ENCODE measurements around the gene ATMIN.
A peak's percentile ranks its signal among the peaks of the same experiment; 100 is the strongest.

Gene ATMIN

GRCh38 chr16:81035398-81035974 is at the start of gene ATMIN:
ATMIN (plus strand) TSS chr16:81035842; CDS start chr16:81035871, 29 bp downstream.
- in situ Hi-C loops (cut with MboI; ENCODE audit: low pct_unique_long_range_greater_than_20kb, low sequenced_read_pairs), result no loop called here
- DNase-seq, result peak; percentile 82

- peak; percentile 65 for DNase-seq
- in situ Hi-C loops (cut with MboI; ENCODE audit: low pct_unique_long_range_greater_than_20kb, low sequenced_read_pairs), result no loop called here
These were observed 49.1 kb upstream of the ATMIN start for GRCh38 chr16:80986557-80986956.

GRCh38 chr16:80988756-80989155 is 46.9 kb upstream of the ATMIN start:
- DNase-seq, result no peak
- in situ Hi-C loops (cut with MboI; ENCODE audit: low pct_unique_long_range_greater_than_20kb, low sequenced_read_pairs), result no loop called here

GRCh38 chr16:80989801-80990200 is 45.8 kb upstream of the ATMIN start:
- in situ Hi-C loops (cut with MboI; ENCODE audit: low pct_unique_long_range_greater_than_20kb, low sequenced_read_pairs), result no loop called here
- DNase-seq, result no peak

GRCh38 chr16:80990577-80990976 is 45.1 kb upstream of the ATMIN start:
- in situ Hi-C loops (cut with MboI; ENCODE audit: low pct_unique_long_range_greater_than_20kb, low sequenced_read_pairs), result no loop called here
- no peak for DNase-seq

- DNase-seq, result no peak
- in situ Hi-C loops (cut with MboI; ENCODE audit: low pct_unique_long_range_greater_than_20kb, low sequenced_read_pairs), result no loop called here
These were observed 44.7 kb upstream of the ATMIN start for GRCh38 chr16:80990978-80991377.

- in situ Hi-C loops (cut with MboI; ENCODE audit: low pct_unique_long_range_greater_than_20kb, low sequenced_read_pairs), result no loop called here
These were observed 43.7 kb upstream of the ATMIN start for GRCh38 chr16:80991792-80992430.

GRCh38 chr16:80992676-80993293 is 42.9 kb upstream of the ATMIN start:
- no peak for DNase-seq
- in situ Hi-C loops (cut with MboI; ENCODE audit: low pct_unique_long_range_greater_than_20kb, low sequenced_read_pairs), result no loop called here

More at GRCh38 chr16:80991792-80992430, 43.7 kb upstream of the ATMIN start:
- no peak for DNase-seq

GRCh38 chr16:80993307-80993706 is 42.3 kb upstream of the ATMIN start:
- in situ Hi-C loops (cut with MboI; ENCODE audit: low pct_unique_long_range_greater_than_20kb, low sequenced_read_pairs), result no loop called here
- DNase-seq, result no peak

GRCh38 chr16:80993834-80994233 is 41.8 kb upstream of the ATMIN start:
- in situ Hi-C loops (cut with MboI; ENCODE audit: low pct_unique_long_range_greater_than_20kb, low sequenced_read_pairs), result no loop called here
- no peak for DNase-seq

GRCh38 chr16:80994451-80994850 is 41.2 kb upstream of the ATMIN start:
- no peak for DNase-seq
- in situ Hi-C loops (cut with MboI; ENCODE audit: low pct_unique_long_range_greater_than_20kb, low sequenced_read_pairs), result no loop called here

GRCh38 chr16:80996688-80997138 is 38.9 kb upstream of the ATMIN start:
- no peak for DNase-seq
- in situ Hi-C loops (cut with MboI; ENCODE audit: low pct_unique_long_range_greater_than_20kb, low sequenced_read_pairs), result no loop called here

- no peak for DNase-seq
- in situ Hi-C loops (cut with MboI; ENCODE audit: low pct_unique_long_range_greater_than_20kb, low sequenced_read_pairs), result no loop called here
These were observed 38.4 kb upstream of the ATMIN start for GRCh38 chr16:80997139-80997798.

GRCh38 chr16:80997964-80998620 is 37.5 kb upstream of the ATMIN start:
- DNase-seq, result no peak

GRCh38 chr16:81000873-81001272 is 34.8 kb upstream of the ATMIN start:
- in situ Hi-C loops (cut with MboI; ENCODE audit: low pct_unique_long_range_greater_than_20kb, low sequenced_read_pairs), result no loop called here
- DNase-seq, result no peak

More at GRCh38 chr16:80997964-80998620, 37.5 kb upstream of the ATMIN start:
- in situ Hi-C loops (cut with MboI; ENCODE audit: low pct_unique_long_range_greater_than_20kb, low sequenced_read_pairs), result no loop called here

- in situ Hi-C loops (cut with MboI; ENCODE audit: low pct_unique_long_range_greater_than_20kb, low sequenced_read_pairs), result no loop called here
- no peak for DNase-seq
These were observed 34.3 kb upstream of the ATMIN start for GRCh38 chr16:81001330-81001729.

GRCh38 chr16:81003064-81003463 is 32.6 kb upstream of the ATMIN start:
- DNase-seq, result no peak
- in situ Hi-C loops (cut with MboI; ENCODE audit: low pct_unique_long_range_greater_than_20kb, low sequenced_read_pairs), result no loop called here

GRCh38 chr16:81003610-81004460 is 31.8 kb upstream of the ATMIN start:
- DNase-seq, result no peak
- in situ Hi-C loops (cut with MboI; ENCODE audit: low pct_unique_long_range_greater_than_20kb, low sequenced_read_pairs), result no loop called here
